Measurements from ENCODE around the gene ZNF611. TPM values are rescaled to one million over a fixed set of nuclear protein-coding genes. Genes with fewer than 3 reads are reported as not detected.
A peak's percentile ranks its signal among the peaks of the same experiment; 100 is the strongest.
"Not testable (repeated sequence)": the region's sequence is repeated elsewhere in the genome, so short reads cannot be mapped to it uniquely, and the experiment has no call there.

Gene ZNF611
- polyA plus RNA-seq (2012; ENCODE audit: low read depth, missing spikeins) = 2.0 TPM

DNA sequence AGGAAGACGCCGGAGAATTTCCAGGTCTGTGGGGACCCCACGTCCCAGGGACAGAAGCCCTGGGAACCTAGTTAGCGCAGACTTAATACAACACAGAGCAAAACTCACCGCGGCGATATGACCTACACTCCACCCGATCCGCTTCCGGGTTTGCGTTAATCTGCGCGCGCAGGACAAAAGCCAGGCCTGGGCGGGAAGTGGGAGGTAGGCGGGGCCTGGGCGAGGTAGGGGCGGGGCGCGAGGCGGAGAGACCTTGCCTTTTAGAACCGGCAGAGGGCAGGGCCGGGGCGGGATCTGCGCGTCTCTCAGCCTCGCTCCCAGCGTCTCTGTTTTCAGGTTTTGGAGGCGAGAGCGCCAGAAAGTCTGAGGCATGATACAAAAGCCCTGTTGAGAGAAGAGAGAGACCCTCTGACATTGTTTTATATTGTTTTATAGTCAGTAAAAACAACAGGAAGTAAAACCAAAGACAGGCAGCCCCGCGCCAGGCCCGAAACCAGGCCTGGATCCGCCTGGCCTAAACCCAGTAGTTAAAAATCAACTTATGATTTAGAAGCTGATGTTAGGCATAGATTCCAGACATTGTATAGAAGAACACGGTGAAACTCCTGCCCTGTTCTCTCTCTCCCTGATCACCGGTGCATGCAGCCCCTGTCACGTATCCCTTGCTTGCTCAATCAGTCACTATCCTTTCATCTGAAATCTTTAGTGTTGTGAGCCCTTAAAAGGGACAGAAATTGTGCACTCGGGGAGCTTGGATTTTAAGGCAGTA lies at the start of gene ZNF611:
Gene ZNF611 (minus strand): TSS at position 152 of the 769 bp plus-strand sequence. CDS start 19,150 bp downstream, outside the sequence.
- peak; percentile 92 for DNase-seq (ENCODE audit: insufficient read length, low spot score)
- TF ChIP-seq TAF1 (IDR thresholded peaks at IDR 0.05; ENCODE audit: low read depth, low read length) (peak; percentile 65), POLR2AphosphoS5 (IDR thresholded peaks at IDR 0.05; ENCODE audit: low read depth, low read length) (peak; percentile 93), POU2F2 (IDR thresholded peaks at IDR 0.05; ENCODE audit: low read depth, low read length) (0 out of 2 replicates have a peak, but pooled peaks have one; percentile 35), PAX5 (IDR thresholded peaks at IDR 0.05; ENCODE audit: insufficient read depth, low read length, severe bottlenecking) (no peak), SPI1 (IDR thresholded peaks at IDR 0.05; ENCODE audit: low read depth, low read length) (peak; percentile 55; the same call in 1 of the 2 replicates), POLR2A (IDR thresholded peaks at IDR 0.05; ENCODE audit: low read depth, low read length) (peak; percentile 86)
- FAIRE-seq = peak; percentile 98

DNA sequence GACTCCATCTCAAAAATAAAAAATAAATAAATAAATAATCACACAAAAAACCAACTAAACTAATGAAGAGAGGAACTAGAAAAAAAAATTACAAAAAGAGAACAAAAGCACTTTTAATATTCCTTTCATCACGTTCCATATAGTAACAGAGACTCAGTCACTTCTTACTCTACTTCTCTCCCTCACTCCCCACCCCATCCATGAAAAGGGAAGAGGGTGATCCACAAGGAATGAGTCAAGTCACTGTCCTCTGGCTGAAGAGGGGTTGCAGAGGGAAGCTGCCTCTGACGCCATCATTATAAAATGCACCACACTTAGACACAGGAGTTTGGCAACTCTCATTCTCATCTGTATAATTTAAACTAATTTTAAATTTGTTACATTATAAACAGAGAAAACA lies 48.0 kb upstream of the ZNF611 start:
- not testable (repeated sequence) for FAIRE-seq; DNase-seq (ENCODE audit: insufficient read length, low spot score)

DNA sequence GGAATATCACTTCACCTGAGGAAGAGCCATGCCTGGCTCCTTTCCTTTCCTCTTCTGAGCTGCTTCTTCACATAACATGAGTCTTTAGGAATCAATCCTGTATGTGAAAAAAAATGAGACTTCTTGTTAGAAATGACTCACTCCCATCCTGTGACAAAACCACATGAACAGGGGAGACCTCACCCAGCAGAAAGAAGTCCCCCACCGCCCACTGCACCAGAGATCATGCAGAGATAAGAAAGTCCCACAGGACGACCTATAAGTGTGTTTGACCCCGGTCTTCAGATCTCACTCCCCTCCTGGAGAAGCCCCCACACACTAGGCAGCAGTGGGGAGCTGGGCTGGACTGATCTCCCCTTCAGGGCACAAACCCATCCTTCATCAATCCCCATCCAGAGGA lies 44.0 kb upstream of the ZNF611 start:
- DNase-seq (ENCODE audit: insufficient read length, low spot score) (no peak), FAIRE-seq (no peak)
- no peak for TF ChIP-seq POU2F2 (IDR thresholded peaks at IDR 0.05; ENCODE audit: low read depth, low read length)
- no peak for TF ChIP-seq SPI1 (IDR thresholded peaks at IDR 0.05; ENCODE audit: low read depth, low read length)
- no peak for TF ChIP-seq POLR2AphosphoS5 (IDR thresholded peaks at IDR 0.05; ENCODE audit: low read depth, low read length)
- TF ChIP-seq TAF1 (IDR thresholded peaks at IDR 0.05; ENCODE audit: low read depth, low read length) = no peak
- TF ChIP-seq PAX5 (IDR thresholded peaks at IDR 0.05; ENCODE audit: insufficient read depth, low read length, severe bottlenecking) = no peak
- no peak for TF ChIP-seq POLR2A (IDR thresholded peaks at IDR 0.05; ENCODE audit: low read depth, low read length)

DNA sequence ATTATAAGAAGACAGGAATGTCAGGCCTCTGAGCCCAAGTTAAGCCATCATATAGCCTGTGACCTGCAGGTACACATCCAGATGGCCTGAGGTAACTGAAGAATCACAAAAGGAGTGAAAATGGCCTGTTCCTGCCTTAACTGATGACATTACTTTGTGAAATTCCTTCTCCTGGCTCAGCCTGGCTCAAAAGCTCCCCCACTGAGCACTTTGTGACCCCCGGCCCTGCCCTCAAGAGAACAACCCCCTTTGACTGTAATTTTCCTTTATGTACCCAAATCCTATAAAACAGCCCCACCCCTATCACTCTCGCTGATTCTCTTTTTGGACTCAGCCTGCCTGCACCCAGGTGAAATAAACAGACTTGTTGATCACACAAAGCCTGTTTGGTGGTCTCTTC lies 21.6 kb upstream of the ZNF611 start:
- not testable (repeated sequence) for FAIRE-seq; DNase-seq (ENCODE audit: insufficient read length, low spot score)

DNA sequence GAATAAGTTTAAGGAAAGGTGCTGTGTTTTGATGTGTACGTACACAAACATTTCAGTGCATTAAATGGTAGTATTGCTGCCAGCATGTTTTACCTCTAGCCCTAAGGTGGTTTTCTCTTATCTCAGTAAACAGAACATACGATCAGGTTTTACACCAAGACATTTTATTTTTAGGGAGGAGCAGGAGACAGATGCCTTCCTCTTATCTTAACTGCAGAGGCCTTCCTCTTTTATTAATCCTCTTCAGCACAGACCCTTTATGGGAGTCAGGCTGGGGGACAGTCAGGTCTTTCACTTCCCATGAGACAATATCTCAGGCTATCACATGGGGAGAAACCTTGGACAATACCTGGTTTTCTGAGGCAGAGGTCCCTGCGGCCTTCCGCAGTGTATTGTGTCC lies 14.9 kb upstream of the ZNF611 start:
- TF ChIP-seq PAX5 (IDR thresholded peaks at IDR 0.05; ENCODE audit: insufficient read depth, low read length, severe bottlenecking) (no peak), POU2F2 (IDR thresholded peaks at IDR 0.05; ENCODE audit: low read depth, low read length) (no peak), SPI1 (IDR thresholded peaks at IDR 0.05; ENCODE audit: low read depth, low read length) (no peak), TAF1 (IDR thresholded peaks at IDR 0.05; ENCODE audit: low read depth, low read length) (no peak), POLR2A (IDR thresholded peaks at IDR 0.05; ENCODE audit: low read depth, low read length) (no peak), POLR2AphosphoS5 (IDR thresholded peaks at IDR 0.05; ENCODE audit: low read depth, low read length) (no peak)
- FAIRE-seq = no peak
- DNase-seq (ENCODE audit: insufficient read length, low spot score) = no peak

DNA sequence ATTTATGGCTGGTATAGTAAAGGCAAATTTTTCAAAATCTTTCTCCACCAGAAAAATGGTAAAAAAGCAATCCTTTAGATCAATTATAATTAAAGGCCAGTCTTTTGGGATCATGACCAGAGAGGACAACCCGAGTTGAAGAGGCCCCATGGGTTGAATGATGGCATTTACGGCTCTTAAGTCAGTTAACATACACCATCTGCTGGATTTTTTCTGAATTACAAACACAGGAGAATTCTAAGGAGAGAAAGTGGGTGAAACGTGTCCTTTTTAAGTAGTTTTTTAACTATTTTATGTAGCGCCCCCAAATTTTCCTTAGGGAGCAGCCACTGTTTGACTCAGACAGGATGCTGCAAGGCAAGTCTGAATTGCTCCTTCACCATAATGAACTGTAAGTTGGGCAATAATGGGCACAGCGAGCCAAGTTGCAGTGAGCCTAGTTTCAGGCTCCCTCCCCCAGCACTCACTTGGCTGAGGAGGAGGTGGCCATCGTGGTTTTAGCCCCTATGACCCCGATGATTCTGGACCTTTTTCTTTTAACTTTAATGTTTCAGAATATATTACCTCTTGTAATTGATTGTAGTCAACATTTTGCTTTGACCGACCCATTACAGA lies 13.6 kb upstream of the ZNF611 start:
- no peak for FAIRE-seq
- TF ChIP-seq POLR2A (IDR thresholded peaks at IDR 0.05; ENCODE audit: low read depth, low read length) (no peak), POLR2AphosphoS5 (IDR thresholded peaks at IDR 0.05; ENCODE audit: low read depth, low read length) (no peak), PAX5 (IDR thresholded peaks at IDR 0.05; ENCODE audit: insufficient read depth, low read length, severe bottlenecking) (no peak), SPI1 (IDR thresholded peaks at IDR 0.05; ENCODE audit: low read depth, low read length) (no peak), TAF1 (IDR thresholded peaks at IDR 0.05; ENCODE audit: low read depth, low read length) (no peak), POU2F2 (IDR thresholded peaks at IDR 0.05; ENCODE audit: low read depth, low read length) (no peak)
- DNase-seq (ENCODE audit: insufficient read length, low spot score) = no peak

DNA sequence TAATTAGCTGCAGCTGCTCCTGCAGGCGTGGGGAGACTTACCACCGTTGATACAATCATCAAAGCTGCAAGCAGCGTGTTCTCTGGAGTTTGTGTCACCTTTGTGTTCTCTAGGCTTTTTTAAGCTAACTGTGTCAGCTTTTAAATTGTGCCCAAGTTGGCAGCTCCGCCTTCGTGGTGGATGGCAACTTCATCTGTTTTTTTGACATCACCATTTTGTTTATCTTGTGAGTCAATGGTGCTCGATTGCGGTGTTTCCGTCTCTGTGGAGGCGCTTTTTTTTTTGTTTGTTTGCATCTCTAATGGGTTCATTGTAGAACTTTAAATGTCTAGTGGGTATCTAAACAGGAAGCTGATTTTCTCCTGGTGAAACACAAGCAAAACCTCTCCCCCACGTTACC lies 11.1 kb upstream of the ZNF611 start:
- not testable (repeated sequence) for DNase-seq (ENCODE audit: insufficient read length, low spot score); FAIRE-seq

DNA sequence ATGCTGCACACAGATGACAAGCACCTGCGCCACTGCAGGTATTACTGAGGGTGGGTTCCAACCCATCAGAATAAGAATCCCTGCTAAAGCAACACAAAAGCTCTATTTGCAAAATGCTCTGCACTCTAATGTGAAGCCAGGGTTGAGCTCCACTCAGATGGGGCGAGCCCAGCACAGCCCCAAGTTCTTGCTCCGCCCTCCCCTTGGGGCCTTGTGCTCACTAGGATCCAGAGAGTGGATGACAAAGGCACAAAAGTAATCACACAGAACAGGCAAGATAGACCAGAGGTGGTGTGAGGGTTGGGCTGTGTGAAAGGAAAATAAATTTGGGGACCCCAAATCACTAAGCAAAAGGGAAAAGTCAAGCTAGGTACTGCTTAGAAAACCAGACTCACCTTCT lies 8.2 kb upstream of the ZNF611 start:
- DNase-seq (ENCODE audit: insufficient read length, low spot score) = no peak
- no peak for FAIRE-seq
- no peak for TF ChIP-seq PAX5 (IDR thresholded peaks at IDR 0.05; ENCODE audit: insufficient read depth, low read length, severe bottlenecking)
- TF ChIP-seq POLR2A (IDR thresholded peaks at IDR 0.05; ENCODE audit: low read depth, low read length) = no peak
- TF ChIP-seq TAF1 (IDR thresholded peaks at IDR 0.05; ENCODE audit: low read depth, low read length) = no peak
- no peak for TF ChIP-seq POU2F2 (IDR thresholded peaks at IDR 0.05; ENCODE audit: low read depth, low read length)
- no peak for TF ChIP-seq SPI1 (IDR thresholded peaks at IDR 0.05; ENCODE audit: low read depth, low read length)
- TF ChIP-seq POLR2AphosphoS5 (IDR thresholded peaks at IDR 0.05; ENCODE audit: low read depth, low read length) = no peak

DNA sequence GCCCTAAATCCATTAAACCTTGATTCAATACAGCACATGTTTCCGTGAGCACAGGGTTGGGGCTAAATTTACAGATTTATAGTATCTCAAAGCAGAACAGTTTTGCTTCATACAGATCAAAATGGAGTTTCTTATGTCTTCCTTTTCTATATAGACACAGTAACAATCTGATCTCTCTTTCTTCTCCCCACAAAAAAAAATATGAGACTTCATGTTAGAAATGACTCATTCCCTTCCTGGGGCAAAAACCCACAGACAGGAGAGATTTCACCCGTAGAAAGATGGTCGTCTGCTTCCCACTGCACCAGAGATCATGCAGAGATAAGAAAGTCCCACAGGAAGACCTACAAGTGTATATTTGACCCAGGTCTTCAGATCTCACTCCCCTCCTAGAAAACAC lies 7.7 kb upstream of the ZNF611 start:
- TF ChIP-seq PAX5 (IDR thresholded peaks at IDR 0.05; ENCODE audit: insufficient read depth, low read length, severe bottlenecking) (no peak), POLR2AphosphoS5 (IDR thresholded peaks at IDR 0.05; ENCODE audit: low read depth, low read length) (no peak), SPI1 (IDR thresholded peaks at IDR 0.05; ENCODE audit: low read depth, low read length) (no peak), TAF1 (IDR thresholded peaks at IDR 0.05; ENCODE audit: low read depth, low read length) (no peak), POU2F2 (IDR thresholded peaks at IDR 0.05; ENCODE audit: low read depth, low read length) (no peak), POLR2A (IDR thresholded peaks at IDR 0.05; ENCODE audit: low read depth, low read length) (no peak)
- DNase-seq (ENCODE audit: insufficient read length, low spot score) = no peak
- no peak for FAIRE-seq

DNA sequence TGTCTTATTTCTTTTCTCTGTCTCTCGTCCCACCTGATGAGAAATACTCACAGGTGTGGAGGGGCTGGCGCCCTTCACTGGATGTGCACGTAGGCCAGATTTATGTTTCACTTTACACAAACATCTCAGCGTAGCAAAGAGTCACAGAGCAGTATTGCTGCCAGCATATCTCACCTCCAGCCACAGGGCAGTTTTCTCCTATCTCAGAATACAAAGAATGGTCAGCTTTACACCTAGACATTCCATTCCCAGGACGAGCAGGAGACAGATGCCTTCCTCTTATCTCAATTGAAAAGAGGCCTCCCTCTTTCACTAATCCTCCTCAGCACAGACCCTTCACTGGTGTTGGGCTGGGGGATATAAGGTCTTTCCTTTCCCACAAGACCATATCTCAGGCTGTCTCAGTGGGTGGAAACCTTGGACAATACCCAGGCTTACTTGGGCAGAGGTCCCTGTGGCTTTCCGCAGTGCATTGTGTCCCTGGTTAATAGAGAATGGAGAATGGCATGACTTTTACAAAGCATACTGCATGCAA lies 7.2 kb upstream of the ZNF611 start:
- FAIRE-seq = no peak
- TF ChIP-seq POLR2AphosphoS5 (IDR thresholded peaks at IDR 0.05; ENCODE audit: low read depth, low read length) = no peak
- no peak for TF ChIP-seq POLR2A (IDR thresholded peaks at IDR 0.05; ENCODE audit: low read depth, low read length)
- TF ChIP-seq POU2F2 (IDR thresholded peaks at IDR 0.05; ENCODE audit: low read depth, low read length) = no peak
- no peak for TF ChIP-seq SPI1 (IDR thresholded peaks at IDR 0.05; ENCODE audit: low read depth, low read length)
- no peak for TF ChIP-seq PAX5 (IDR thresholded peaks at IDR 0.05; ENCODE audit: insufficient read depth, low read length, severe bottlenecking)
- TF ChIP-seq TAF1 (IDR thresholded peaks at IDR 0.05; ENCODE audit: low read depth, low read length) = no peak
- DNase-seq (ENCODE audit: insufficient read length, low spot score) = no peak

DNA sequence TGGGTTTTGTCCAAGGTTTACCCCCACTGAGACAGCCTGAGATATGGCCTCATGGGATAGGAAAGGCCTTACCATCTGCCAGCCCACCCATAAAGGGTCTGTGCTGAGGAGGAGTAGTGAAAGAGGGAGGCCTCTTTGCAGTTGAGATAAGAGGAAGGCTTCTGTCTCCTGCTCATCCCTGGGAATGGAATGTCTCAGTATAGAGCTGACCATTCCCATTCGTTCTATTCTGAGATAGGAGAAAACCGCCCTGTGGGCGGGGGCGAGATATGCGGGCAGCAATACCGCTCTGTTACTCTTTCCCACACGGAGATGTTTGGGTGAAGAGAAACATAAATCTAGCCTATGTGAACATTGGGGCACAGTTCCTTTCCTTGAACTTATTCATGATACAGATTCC lies 6.5 kb upstream of the ZNF611 start:
- FAIRE-seq; DNase-seq (ENCODE audit: insufficient read length, low spot score): not testable (repeated sequence)

Measured in GM12891 (cell line).